OCI-LY7 (cell line): ENCODE measurements around the gene GNG7. TPM values are rescaled to one million over a fixed set of nuclear protein-coding genes. Genes with fewer than 3 reads are reported as not detected.
A peak's percentile ranks its signal among the peaks of the same experiment; 100 is the strongest.
"Not testable (repeated sequence)": the region's sequence is repeated elsewhere in the genome, so short reads cannot be mapped to it uniquely, and the experiment has no call there.

Experiments used
- BruUV-seq: library from RNA; stranded (reverse); fragments of 400-500 nt; replicated peaks from 2 replicates; lab custom pipeline; 2021; lab: Mats Ljungman, UMichigan
- CTCF ChIA-PET: fragments of 300-600 bp; sonication (Branson Sonifier 250); formaldehyde crosslinking; loops from one replicate; lab custom pipeline; 2022; ENCODE audit warnings: antibody characterized with exemption; ENCODE audit not compliant: unreplicated experiment; lab: Charles Lee
- POLR2A ChIA-PET: fragments of 300-600 bp; sonication (Branson Sonifier 250); formaldehyde crosslinking; loops from one replicate; lab custom pipeline; 2022; ENCODE audit warnings: antibody characterized with exemption; lab: Charles Lee
- DNase-seq: peaks from one replicate; pipeline ENCODE4 v3.0.0-alpha.2; 2015; ENCODE audit warnings: low spot score
- H2AFZ ChIP-seq: fragments of 200-600 bp; sonication (generic), shearing (Covaris generic); 2 replicates; pipeline ENCODE4 v1.6.1; 2014; ENCODE audit warnings: mild to moderate bottlenecking, antibody characterized with exemption, low read length, moderate library complexity
- H3K27ac ChIP-seq: fragments of 200-600 bp; sonication (generic); 2 replicates; pipeline ENCODE4 v1.5.1; 2014; ENCODE audit warnings: mixed run types, low read depth, mild to moderate bottlenecking, moderate library complexity, low read length, inconsistent platforms; ENCODE audit not compliant: poor library complexity, severe bottlenecking
- H3K36me3 ChIP-seq: fragments of 200-600 bp; sonication (generic); 2 replicates; pipeline ENCODE4 v1.6.1; 2014; ENCODE audit warnings: mild to moderate bottlenecking, antibody characterized with exemption, low read length, moderate library complexity, mixed read lengths; ENCODE audit not compliant: insufficient read depth
- H3K4me1 ChIP-seq: fragments of 200-600 bp; sonication (generic); 2 replicates; pipeline ENCODE4 v1.5.1; 2014; ENCODE audit warnings: mild to moderate bottlenecking, low read length; ENCODE audit not compliant: insufficient read depth, poor library complexity, severe bottlenecking
- H3K4me2 ChIP-seq: fragments of 200-600 bp; sonication (generic); 2 replicates; pipeline ENCODE4 v1.6.1; 2014; ENCODE audit warnings: mild to moderate bottlenecking, low read length
- H3K4me3 ChIP-seq: fragments of 200-600 bp; sonication (generic); 2 replicates; pipeline ENCODE4 v1.5.1; 2014; ENCODE audit warnings: mild to moderate bottlenecking, low read depth, low read length; ENCODE audit not compliant: poor library complexity, severe bottlenecking
- H3K79me2 ChIP-seq: fragments of 200-600 bp; sonication (generic); 2 replicates; pipeline ENCODE4 v1.6.1; 2016; ENCODE audit warnings: low read depth, mild to moderate bottlenecking, low read length, moderate library complexity, mixed read lengths; ENCODE audit not compliant: insufficient read depth
- H3K9me2 ChIP-seq: fragments of 200-600 bp; sonication (generic); 2 replicates; pipeline ENCODE4 v1.6.1; 2016; ENCODE audit warnings: mild to moderate bottlenecking, low read length, mixed read lengths; ENCODE audit not compliant: insufficient read depth
- H3K9me3 ChIP-seq: fragments of 200-600 bp; sonication (generic); 2 replicates; pipeline ENCODE4 v1.6.1; 2014; ENCODE audit warnings: mild to moderate bottlenecking, mixed run types, low read length, mixed read lengths
- H4K20me1 ChIP-seq: fragments of 200-600 bp; sonication (generic); 2 replicates; pipeline ENCODE4 v1.6.1; 2014; ENCODE audit warnings: mild to moderate bottlenecking, antibody characterized with exemption, low read length, moderate library complexity, mixed read lengths; ENCODE audit not compliant: insufficient read depth
- CTCF ChIP-seq: fragments of 200-600 bp; sonication (generic); conservative IDR thresholded peaks from 2 replicates; pipeline ENCODE4 v1.5.1; 2014; ENCODE audit warnings: mild to moderate bottlenecking, antibody characterized with exemption, low read length, moderate library complexity, mixed read lengths
- EZH2phosphoT487 ChIP-seq: fragments of 200-600 bp; sonication (generic); IDR thresholded peaks from 2 replicates; pipeline ENCODE4 v1.6.1; 2018; ENCODE audit warnings: low read depth, borderline replicate concordance, mild to moderate bottlenecking, mixed run types, antibody characterized with exemption, low read length, moderate library complexity, mixed read lengths
- intact Hi-C: fragments of 100-400 bp; cut with micrococcal nuclease; formaldehyde crosslinking; loops from one replicate; pipeline ENCODE4 v1.10.0; 2022; ENCODE audit not compliant: unreplicated experiment
- total RNA-seq, 2 experiments: library from RNA; depleted of rRNA in 1 of 2; stranded (reverse); fragments of >200 nt in 1 of 2; shearing (Covaris generic) in 1 of 2; gene quantifications; 2 replicates each; pipeline ENCODE4 v1.2.3, GENCODE V29; 2014 to 2022

GNG7 gene
- total RNA-seq, 2 experiments from 2014 or later = 13.9 to 15.3 TPM

GRCh38 chr19:2607712-2608601 lies 94.5 kb downstream of the GNG7 start:
- Histone ChIP-seq H3K9me3 (0 out of 2 replicates have a peak, but pooled peaks cover 5% of the 10 kb centered on the region), H3K36me3 (no peaks in the 10 kb centered on the region; the same call in 1 of the 2 replicates), H3K4me2 (peak overlapping the region; percentile 57), H3K79me2 (no peaks in the 10 kb centered on the region), H3K4me3 (peak overlapping the region; percentile 26), H2AFZ (peak overlapping the region; percentile 9; the same call in 1 of the 2 replicates), H3K27ac (no peak overlapping the region), H4K20me1 (no peaks in the 10 kb centered on the region), H3K4me1 (peaks cover 53% of the 10 kb centered on the region), H3K9me2 (no peaks in the 10 kb centered on the region)
- TF ChIP-seq EZH2phosphoT487 (no peak), CTCF (no peak)
- BruUV-seq = no TSS peak
- DNase-seq = no peak
- ChIA-PET CTCF (interaction anchor here (0.6 kb wide), 1 partner anchor 28 kb away, joined by 6 read pairs; no protein-coding TSS in a partner anchor), POLR2A (interaction anchor here (0.6 to 8.0 kb wide), 4 partner anchors 21 to 131 kb away, joined by 3 to 72 read pairs (median 3); partner anchors contain the start of gene GADD45B)
- intact Hi-C loops = no loop called here

GRCh38 chr19:2606774-2607173 lies 95.7 kb downstream of the GNG7 start:
- H3K79me2 ChIP-seq, H2AFZ ChIP-seq, intact Hi-C loops, H4K20me1 ChIP-seq, H3K4me2 ChIP-seq, BruUV-seq, DNase-seq, H3K36me3 ChIP-seq, H3K9me3 ChIP-seq, H3K4me3 ChIP-seq, H3K27ac ChIP-seq, H3K9me2 ChIP-seq, CTCF ChIA-PET: not testable (repeated sequence)
- peaks cover 41% of the 10 kb centered on the region for H3K4me1 ChIP-seq
- POLR2A ChIA-PET = interaction anchor here (8.0 kb wide), 1 partner anchor 130 kb away, joined by 72 read pairs; the partner anchor contains the start of gene GADD45B

GRCh38 chr19:2605889-2606288 lies 96.6 kb downstream of the GNG7 start:
- BruUV-seq, H3K4me2 ChIP-seq: not testable (repeated sequence)

More at GRCh38 chr19:2605889-2606288, 96.6 kb downstream of the GNG7 start:
- H4K20me1 ChIP-seq, H3K9me2 ChIP-seq, H3K27ac ChIP-seq, H3K9me3 ChIP-seq, H3K4me3 ChIP-seq, DNase-seq, H2AFZ ChIP-seq, POLR2A ChIA-PET, H3K79me2 ChIP-seq, intact Hi-C loops, H3K36me3 ChIP-seq, CTCF ChIA-PET: not testable (repeated sequence)
- H3K4me1 ChIP-seq = peaks cover 33% of the 10 kb centered on the region
